Measurements from ENCODE around the gene CLRN3. TPM values are rescaled to one million over a fixed set of nuclear protein-coding genes. Genes with fewer than 3 reads are reported as not detected.

CLRN3 gene
- total and polyA plus RNA-seq, 2 donors (not counting 1 experiment from before 2014, with no cell fraction given), result not detected

- H3K4me1 ChIP-seq (ENCODE audit: control insufficient read depth, extremely low read depth, insufficient read depth, low read length), result peaks cover 1% of the 10 kb centered on the region
- H2AFZ ChIP-seq (ENCODE audit: low read length), result no peak overlapping the region
- DNase-seq (ENCODE audit: low read depth in 2 of 2), result no peak
- no peak overlapping the region for H3K9ac ChIP-seq (ENCODE audit: insufficient read depth, low read length)
- no peaks in the 10 kb centered on the region for H3K27me3 ChIP-seq (ENCODE audit: control insufficient read depth, insufficient read depth, low read length)
- H4K20me1 ChIP-seq (ENCODE audit: control insufficient read depth, extremely low read depth, insufficient read depth, low read length), result no peaks in the 10 kb centered on the region
- no peak overlapping the region for H3K4me3 ChIP-seq (replicated peaks in 1 of 4; ENCODE audit: control extremely low read depth in 1 of 4, insufficient read depth in 1 of 4, low read depth in 3 of 4, low read length in 4 of 4)
- H3K79me2 ChIP-seq (ENCODE audit: control insufficient read depth, insufficient read depth, low read length), result no peaks in the 10 kb centered on the region
- TF ChIP-seq EZH2 (IDR thresholded peaks at IDR 0.05; ENCODE audit: low read length, missing control alignments), result no peak
- no peak for TF ChIP-seq CTCF (conservative IDR thresholded peaks at IDR 0.05 in 1 of 2, IDR thresholded peaks at IDR 0.05 in 1 of 2; ENCODE audit: low read depth in 1 of 2, low read length in 2 of 2)
- H3K9me3 ChIP-seq (ENCODE audit: control insufficient read depth, insufficient read depth, low read depth, low read length), result no peaks in the 10 kb centered on the region
- H3K27ac ChIP-seq (ENCODE audit: insufficient read depth, low read length), result no peak overlapping the region
- no peaks in the 10 kb centered on the region for H3K36me3 ChIP-seq (ENCODE audit: control insufficient read depth, insufficient read depth, low read length)
- H3K4me2 ChIP-seq (ENCODE audit: extremely low read depth, insufficient read depth, low read length), result no peak overlapping the region
Observed at GRCh38 chr10:127915324-127915723, 22.6 kb upstream of the CLRN3 start.

GRCh38 chr10:127913368-127913759 lies 20.6 kb upstream of the CLRN3 start:
- H3K27me3 ChIP-seq (ENCODE audit: control insufficient read depth, insufficient read depth, low read length), result no peaks in the 10 kb centered on the region
- no peak overlapping the region for H2AFZ ChIP-seq (ENCODE audit: low read length)
- no peak overlapping the region for H3K4me2 ChIP-seq (ENCODE audit: extremely low read depth, insufficient read depth, low read length)
- DNase-seq (ENCODE audit: low read depth in 2 of 2), result no peak
- H3K4me1 ChIP-seq (ENCODE audit: control insufficient read depth, extremely low read depth, insufficient read depth, low read length), result peaks cover 12% of the 10 kb centered on the region
- H3K9ac ChIP-seq (ENCODE audit: insufficient read depth, low read length), result no peak overlapping the region
- H4K20me1 ChIP-seq (ENCODE audit: control insufficient read depth, extremely low read depth, insufficient read depth, low read length), result no peaks in the 10 kb centered on the region
- TF ChIP-seq CTCF (conservative IDR thresholded peaks at IDR 0.05 in 1 of 2, IDR thresholded peaks at IDR 0.05 in 1 of 2; ENCODE audit: low read depth in 1 of 2, low read length in 2 of 2) (no peak), EZH2 (IDR thresholded peaks at IDR 0.05; ENCODE audit: low read length, missing control alignments) (no peak)
- H3K36me3 ChIP-seq (ENCODE audit: control insufficient read depth, insufficient read depth, low read length), result no peaks in the 10 kb centered on the region
- H3K9me3 ChIP-seq (ENCODE audit: control insufficient read depth, insufficient read depth, low read depth, low read length), result no peaks in the 10 kb centered on the region
- no peak overlapping the region for H3K4me3 ChIP-seq (replicated peaks in 1 of 4; ENCODE audit: control extremely low read depth in 1 of 4, insufficient read depth in 1 of 4, low read depth in 3 of 4, low read length in 4 of 4)
- no peaks in the 10 kb centered on the region for H3K79me2 ChIP-seq (ENCODE audit: control insufficient read depth, insufficient read depth, low read length)
- H3K27ac ChIP-seq (ENCODE audit: insufficient read depth, low read length), result no peak overlapping the region

- no peak overlapping the region for H3K27ac ChIP-seq (ENCODE audit: insufficient read depth, low read length)
- no peak for DNase-seq (ENCODE audit: low read depth in 2 of 2)
- H3K9me3 ChIP-seq (ENCODE audit: control insufficient read depth, insufficient read depth, low read depth, low read length), result no peaks in the 10 kb centered on the region
- no peaks in the 10 kb centered on the region for H3K27me3 ChIP-seq (ENCODE audit: control insufficient read depth, insufficient read depth, low read length)
- H2AFZ ChIP-seq (ENCODE audit: low read length), result no peak overlapping the region
- H4K20me1 ChIP-seq (ENCODE audit: control insufficient read depth, extremely low read depth, insufficient read depth, low read length), result no peaks in the 10 kb centered on the region
- no peaks in the 10 kb centered on the region for H3K79me2 ChIP-seq (ENCODE audit: control insufficient read depth, insufficient read depth, low read length)
- no peak overlapping the region for H3K9ac ChIP-seq (ENCODE audit: insufficient read depth, low read length)
- H3K4me3 ChIP-seq (replicated peaks in 1 of 4; ENCODE audit: control extremely low read depth in 1 of 4, insufficient read depth in 1 of 4, low read depth in 3 of 4, low read length in 4 of 4), result no peak overlapping the region
- TF ChIP-seq CTCF (conservative IDR thresholded peaks at IDR 0.05 in 1 of 2, IDR thresholded peaks at IDR 0.05 in 1 of 2; ENCODE audit: low read depth in 1 of 2, low read length in 2 of 2) (no peak), EZH2 (IDR thresholded peaks at IDR 0.05; ENCODE audit: low read length, missing control alignments) (no peak)
- no peaks in the 10 kb centered on the region for H3K36me3 ChIP-seq (ENCODE audit: control insufficient read depth, insufficient read depth, low read length)
- H3K4me1 ChIP-seq (ENCODE audit: control insufficient read depth, extremely low read depth, insufficient read depth, low read length), result peaks cover 18% of the 10 kb centered on the region
- no peak overlapping the region for H3K4me2 ChIP-seq (ENCODE audit: extremely low read depth, insufficient read depth, low read length)
Observed at GRCh38 chr10:127912607-127913367, 20.0 kb upstream of the CLRN3 start.
